Testis (tissue), 3 donors: Measurements from ENCODE around the gene ABCC3. TPM values are rescaled to one million over a fixed set of nuclear protein-coding genes. Genes with fewer than 3 reads are reported as not detected.

Source experiments
- DNase-seq: peaks from one replicate; pipeline ENCODE4 v3.0.0-alpha.2; 2019
- H3K27ac ChIP-seq, 2 donors: fragments of 200-600 bp; sonication (generic); one replicate each; pipeline ENCODE4 v1.5.1; 2019
- H3K27me3 ChIP-seq: fragments of 200-600 bp; sonication (generic); one replicate; pipeline ENCODE4 v1.5.1; 2019
- H3K36me3 ChIP-seq: fragments of 200-600 bp; sonication (generic); one replicate; pipeline ENCODE4 v1.5.1; 2017; ENCODE audit warnings: low read depth; ENCODE audit errors: missing control alignments
- H3K4me1 ChIP-seq: fragments of 200-600 bp; sonication (generic); one replicate; pipeline ENCODE4 v1.5.1; 2019
- H3K4me3 ChIP-seq, 2 donors: fragments of 200-600 bp; sonication (generic); one replicate each; pipeline ENCODE4 v1.5.1; 2017 to 2019
- H3K9me3 ChIP-seq: fragments of 200-600 bp; sonication (generic); one replicate; pipeline ENCODE4 v1.5.1; 2017
- CTCF ChIP-seq, 3 experiments: fragments of 450-650 bp in 2 of 3; fragments of 200-600 bp in 1 of 3; sonication (generic) in 1 of 3; IDR thresholded peaks; one replicate each; pipeline ENCODE4 v1.5.1; 2016 to 2019; ENCODE audit warnings: antibody characterized with exemption in 3 of 3, mild to moderate bottlenecking in 2 of 3, moderate library complexity in 1 of 3
- POLR2A ChIP-seq: fragments of 450-650 bp; IDR thresholded peaks from one replicate; pipeline ENCODE4 v1.6.1; 2017; ENCODE audit warnings: antibody characterized with exemption, mild to moderate bottlenecking, moderate library complexity
- WGBS, 2 donors: methylation state at CpG; one replicate each; pipeline ENCODE4 v1.1.5; 2018; 5-methylcytosine and 5-hydroxymethylcytosine counted together
- intact Hi-C: fragments of 100-400 bp; cut with DNase I; formaldehyde crosslinking; loops from one replicate; pipeline ENCODE4 v1.15.1; 2023; ENCODE audit warnings: low total_unique reads
- polyA plus RNA-seq: library from polyadenylated mRNA; stranded (reverse); fragments of 350-450 nt; fragmentation: Illumina TruSeq; extraction: RNeasy Lipid Tissue Mini Kit (QIAGEN cat#74804); gene quantifications from one replicate; pipeline ENCODE4 v1.2.3, GENCODE V29; 2014; ENCODE audit warnings: low read depth, low replicate concordance; ENCODE audit not compliant: insufficient read depth
- small RNA-seq, 2 donors: library from RNA; depleted of rRNA; stranded (forward); fragments of <200 nt; gene quantifications; one replicate each; pipeline ENCODE3, GENCODE V24; 2016
- total RNA-seq, 2 donors: library from RNA; depleted of rRNA; stranded (reverse); fragments of >200 nt; gene quantifications; one replicate each; pipeline ENCODE4 v1.2.3, GENCODE V29; 2016

Gene ABCC3
- total and polyA plus RNA-seq, 3 donors from 2014 or later = 10.0 to 15.4 (median 12.1) TPM

- no peak overlapping the region for H3K27ac ChIP-seq
- intact Hi-C loops = no loop called here
- H3K9me3 ChIP-seq = no peaks in the 10 kb centered on the region
- TF ChIP-seq CTCF (IDR thresholded peaks at IDR 0.05) (no peak), POLR2A (no peak)
- H3K36me3 ChIP-seq = no peaks in the 10 kb centered on the region
- H3K4me3 ChIP-seq = no peak overlapping the region
- 83 to 85% methylated on average over 2 of the region's 2 CpGs for WGBS, 2 donors
- no peaks in the 10 kb centered on the region for H3K4me1 ChIP-seq
- H3K27me3 ChIP-seq = no peaks in the 10 kb centered on the region
- DNase-seq = no peak
Observed at GRCh38 chr17:50739098-50739497, 104.4 kb downstream of the ABCC3 start.

Small RNA genes within 50 kb of the gene (small RNA-seq; reads per million reads assigned to genes)
- 0 reads per million in 2 donors for gene RF00019

Other genes starting within 250 kb of the ABCC3 start
- 10 to 100 TPM; 56.0 to 62.2 TPM for gene LRRC59, start 237.4 kb upstream of the ABCC3 start, total RNA-seq
- gene LRRC59, start 237.4 kb upstream of the ABCC3 start, polyA plus RNA-seq = 74.4 TPM
- gene ACSF2, start 208.7 kb upstream of the ABCC3 start, total RNA-seq = 10 to 100 TPM; 39.4 to 60.1 TPM
- gene ACSF2, start 208.7 kb upstream of the ABCC3 start, polyA plus RNA-seq = 37.7 TPM
- under 1 TPM; 0.79 to 0.81 TPM for gene CHAD, start 166.0 kb upstream of the ABCC3 start, total RNA-seq
- gene CHAD, start 166.0 kb upstream of the ABCC3 start, polyA plus RNA-seq = 2.9 TPM
- 10 to 100 TPM; 35.7 to 38.0 TPM for gene RSAD1, start 156.0 kb upstream of the ABCC3 start, total RNA-seq
- 25.3 TPM for gene RSAD1, start 156.0 kb upstream of the ABCC3 start, polyA plus RNA-seq
- gene MYCBPAP, start 126.4 kb upstream of the ABCC3 start, total RNA-seq = 10 to 100 TPM; 75.9 to 91.7 TPM
- gene MYCBPAP, start 126.4 kb upstream of the ABCC3 start, polyA plus RNA-seq = 315 TPM
- 1 to 10 TPM; 4.9 to 6.3 TPM for gene EPN3, start 102.1 kb upstream of the ABCC3 start, total RNA-seq
- 6.3 TPM for gene EPN3, start 102.1 kb upstream of the ABCC3 start, polyA plus RNA-seq
- gene SPATA20, start 87.7 kb upstream of the ABCC3 start, total RNA-seq = 100 to 1,000 TPM; 207 to 338 TPM
- 264 TPM for gene SPATA20, start 87.7 kb upstream of the ABCC3 start, polyA plus RNA-seq
- 1 to 10 TPM; 1.3 to 1.7 TPM for gene CACNA1G, start 74.2 kb upstream of the ABCC3 start, total RNA-seq
- 1.7 TPM for gene CACNA1G, start 74.2 kb upstream of the ABCC3 start, polyA plus RNA-seq
- 10 to 100 TPM; 24.3 to 31.7 TPM for gene ANKRD40, start 73.0 kb downstream of the ABCC3 start, total RNA-seq
- 24.7 TPM for gene ANKRD40, start 73.0 kb downstream of the ABCC3 start, polyA plus RNA-seq
- 100 to 1,000 TPM; 115 to 160 TPM for gene LUC7L3, start 84.7 kb downstream of the ABCC3 start, total RNA-seq
- gene LUC7L3, start 84.7 kb downstream of the ABCC3 start, polyA plus RNA-seq = 37.4 TPM
- not detected for gene ANKRD40CL, start 132.6 kb downstream of the ABCC3 start, total RNA-seq
- not detected for gene ANKRD40CL, start 132.6 kb downstream of the ABCC3 start, polyA plus RNA-seq
- gene WFIKKN2, start 200.7 kb downstream of the ABCC3 start, total RNA-seq = 1 to 10 TPM; 3.7 to 7.3 TPM
- 6.8 TPM for gene WFIKKN2, start 200.7 kb downstream of the ABCC3 start, polyA plus RNA-seq
- 10 to 100 TPM; 18.4 to 26.1 TPM for gene TOB1, start 231.5 kb downstream of the ABCC3 start, total RNA-seq
- gene TOB1, start 231.5 kb downstream of the ABCC3 start, polyA plus RNA-seq = 42.8 TPM